ENCODE measurements around the gene ADAMTSL5. TPM values are rescaled to one million over a fixed set of nuclear protein-coding genes. Genes with fewer than 3 reads are reported as not detected.

The ADAMTSL5 gene
- total RNA-seq, 1 experiment from 2014 or later, result 11.1 TPM

GRCh38 chr19:1457031-1457739 is 55.6 kb downstream of the ADAMTSL5 start:
- POLR2A ChIA-PET, result interaction anchor here (0.7 to 1.0 kb wide), 2 partner anchors 8 to 11 kb away, joined by 3 to 4 read pairs; no protein-coding TSS in a partner anchor
- no peak overlapping the region for H3K4me3 Mint-ChIP-seq (ENCODE audit: unreplicated experiment)
- BruUV-seq (replicated peaks), result no TSS peak
- H3K27ac Mint-ChIP-seq (ENCODE audit: low read depth, unreplicated experiment), result no peak overlapping the region
- H3K27me3 Mint-ChIP-seq (ENCODE audit: insufficient read depth, unreplicated experiment), result no peaks in the 10 kb centered on the region
- DNase-seq (ENCODE audit: unreplicated experiment), result no peak
- CTCF ChIA-PET, result interaction anchor here (0.5 to 2.2 kb wide), 2 partner anchors 21 kb away, joined by 3 to 8 read pairs; no protein-coding TSS in a partner anchor
- no peaks in the 10 kb centered on the region for H3K9me3 Mint-ChIP-seq (ENCODE audit: unreplicated experiment)
- peaks cover 11% of the 10 kb centered on the region for H3K36me3 Mint-ChIP-seq (ENCODE audit: insufficient read depth, unreplicated experiment)
- H3K4me1 Mint-ChIP-seq (ENCODE audit: insufficient read depth, unreplicated experiment), result no peaks in the 10 kb centered on the region
- TF ChIP-seq CTCF (IDR thresholded peaks at IDR 0.05; ENCODE audit: unreplicated experiment), result no peak
- intact Hi-C loops (cut with micrococcal nuclease), result no loop called here

DNA sequence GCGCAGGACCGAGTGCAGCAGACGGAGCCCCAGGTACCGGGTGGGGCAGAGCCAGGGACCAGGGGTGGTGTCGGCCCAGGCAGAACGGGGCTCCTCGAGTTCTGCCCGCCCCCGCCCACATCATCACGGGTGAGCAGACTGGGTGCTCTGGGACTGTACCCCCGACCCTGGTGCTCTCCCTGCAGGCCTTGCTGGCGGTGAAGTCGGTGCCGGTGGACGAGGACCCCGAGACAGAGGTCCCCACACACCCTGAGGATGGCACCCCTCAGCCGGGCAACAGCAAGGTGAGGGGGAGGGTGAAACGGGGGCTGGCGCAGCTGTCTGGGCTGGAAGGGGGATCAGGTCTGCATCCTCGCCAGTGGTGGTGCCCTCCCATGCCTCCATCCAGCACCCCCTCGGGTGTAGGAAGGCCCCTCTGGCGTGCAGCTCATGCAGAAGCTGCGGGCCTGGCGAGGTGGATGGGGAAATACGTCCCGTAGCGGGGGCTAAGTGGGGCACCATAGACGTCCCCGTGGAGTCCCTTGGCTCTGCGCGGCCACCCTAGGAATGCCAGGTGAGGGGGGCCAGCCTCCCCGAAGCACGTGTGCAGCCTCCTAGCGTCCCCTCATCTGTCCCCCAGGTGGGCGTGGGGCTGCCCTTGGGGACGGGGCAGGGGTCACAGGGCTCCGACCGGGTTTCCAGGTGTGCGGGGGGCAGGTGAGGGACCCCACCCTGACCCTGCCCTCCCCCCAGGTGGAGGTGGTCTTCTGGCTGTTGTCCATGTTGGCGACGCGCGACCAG is 56.5 kb downstream of the ADAMTSL5 start:
- H3K27ac Mint-ChIP-seq (ENCODE audit: low read depth, unreplicated experiment), result no peak overlapping the region
- peaks cover 11% of the 10 kb centered on the region for H3K36me3 Mint-ChIP-seq (ENCODE audit: insufficient read depth, unreplicated experiment)
- H3K9me3 Mint-ChIP-seq (ENCODE audit: unreplicated experiment), result no peaks in the 10 kb centered on the region
- TF ChIP-seq CTCF (IDR thresholded peaks at IDR 0.05; ENCODE audit: unreplicated experiment), result no peak
- no peak for DNase-seq (ENCODE audit: unreplicated experiment)
- POLR2A ChIA-PET, result interaction anchor here (0.7 to 1.3 kb wide), 2 partner anchors 16 to 19 kb away, joined by 3 read pairs; no protein-coding TSS in a partner anchor
- no peak overlapping the region for H3K4me3 Mint-ChIP-seq (ENCODE audit: unreplicated experiment)
- no TSS peak for BruUV-seq (replicated peaks)
- intact Hi-C loops (cut with micrococcal nuclease), result no loop called here
- no peaks in the 10 kb centered on the region for H3K4me1 Mint-ChIP-seq (ENCODE audit: insufficient read depth, unreplicated experiment)
- H3K27me3 Mint-ChIP-seq (ENCODE audit: insufficient read depth, unreplicated experiment), result peaks cover 2% of the 10 kb centered on the region
- CTCF ChIA-PET, result interaction anchor here (0.6 to 1.0 kb wide), 2 partner anchors 17 to 167 kb away, joined by 3 to 4 read pairs; no protein-coding TSS in a partner anchor

DNA sequence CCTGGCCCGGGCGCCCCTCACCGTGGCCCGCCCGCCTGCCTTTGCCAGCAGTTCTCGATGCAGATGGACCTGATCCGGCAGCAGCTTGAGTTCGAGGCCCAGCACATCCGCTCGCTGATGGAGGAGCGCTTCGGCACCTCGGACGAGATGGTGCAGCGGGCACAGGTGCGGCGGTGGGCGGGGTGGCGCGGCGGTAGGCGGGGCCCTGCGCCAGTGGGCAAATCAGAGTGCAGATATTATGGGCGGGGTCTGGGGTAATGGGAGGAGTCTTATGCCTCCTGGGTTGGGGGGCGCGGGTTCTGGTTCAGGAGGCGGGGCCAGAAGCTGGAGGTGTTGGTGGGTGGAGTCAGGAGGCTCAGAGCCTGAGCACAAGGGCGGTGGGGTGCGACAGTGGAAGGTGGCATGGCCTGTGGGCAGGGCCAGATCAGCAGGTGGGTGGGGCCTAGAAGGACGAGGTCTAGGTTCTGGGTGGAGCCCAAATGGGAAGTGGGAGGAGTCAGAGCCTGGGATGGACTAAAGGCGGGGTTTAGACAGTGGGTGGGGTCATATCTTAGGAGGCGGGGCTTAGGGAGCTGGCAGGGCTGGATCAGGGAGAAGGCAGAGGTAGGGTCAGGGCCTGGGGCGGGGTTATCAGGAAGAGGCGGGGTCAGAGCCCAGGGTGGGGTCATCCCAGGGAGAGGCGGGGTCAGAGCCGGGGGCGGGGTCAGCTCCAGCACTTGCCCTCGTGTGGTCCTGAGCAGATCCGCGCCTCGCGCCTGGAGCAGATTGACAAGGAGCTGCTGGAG is 57.3 kb downstream of the ADAMTSL5 start:
- POLR2A ChIA-PET, result interaction anchor here (0.7 to 1.3 kb wide), 2 partner anchors 17 to 19 kb away, joined by 3 read pairs; no protein-coding TSS in a partner anchor
- intact Hi-C loops (cut with micrococcal nuclease), result no loop called here
- CTCF ChIA-PET, result interaction anchor here (0.6 to 1.0 kb wide), 3 partner anchors 16 to 217 kb away, joined by 3 to 4 read pairs (median 3); no protein-coding TSS in a partner anchor
- H3K27me3 Mint-ChIP-seq (ENCODE audit: insufficient read depth, unreplicated experiment), result peaks cover 10% of the 10 kb centered on the region
- no TSS peak for BruUV-seq (replicated peaks)
- DNase-seq (ENCODE audit: unreplicated experiment), result peak; percentile 94
- no peak overlapping the region for H3K27ac Mint-ChIP-seq (ENCODE audit: low read depth, unreplicated experiment)
- no peaks in the 10 kb centered on the region for H3K9me3 Mint-ChIP-seq (ENCODE audit: unreplicated experiment)
- no peaks in the 10 kb centered on the region for H3K4me1 Mint-ChIP-seq (ENCODE audit: insufficient read depth, unreplicated experiment)
- TF ChIP-seq CTCF (IDR thresholded peaks at IDR 0.05; ENCODE audit: unreplicated experiment), result no peak
- peaks cover 17% of the 10 kb centered on the region for H3K36me3 Mint-ChIP-seq (ENCODE audit: insufficient read depth, unreplicated experiment)
- H3K4me3 Mint-ChIP-seq (ENCODE audit: unreplicated experiment), result peak overlapping the region; percentile 47

Other genes with a start within 250 kb of the ADAMTSL5 start
- 316 and 362 TPM in 2 replicates for gene CIRBP, start 243.7 kb downstream of the ADAMTSL5 start, total RNA-seq (2022)
- 71.0 and 85.2 TPM in 2 replicates for gene FAM174C, start 237.5 kb downstream of the ADAMTSL5 start, total RNA-seq (2022)
- gene EFNA2, start 227.1 kb downstream of the ADAMTSL5 start, total RNA-seq (2022), result not detected in 2 replicates
- 135 and 137 TPM in 2 replicates for gene NDUFS7, start 129.1 kb downstream of the ADAMTSL5 start, total RNA-seq (2022)
- 3.2 and 7.0 TPM in 2 replicates for gene GAMT, start 111.5 kb downstream of the ADAMTSL5 start, total RNA-seq (2022)
- gene DAZAP1, start 105.4 kb downstream of the ADAMTSL5 start, total RNA-seq (2022), result 219 and 246 TPM in 2 replicates
- gene RPS15, start 74.6 kb downstream of the ADAMTSL5 start, total RNA-seq (2022), result 1,168 and 1,243 TPM in 2 replicates
- gene APC2, start 62.9 kb downstream of the ADAMTSL5 start, total RNA-seq (2022), result 0.15 and 0.23 TPM in 2 replicates
- 36.3 and 40.5 TPM in 2 replicates for gene C19orf25, start 33.8 kb downstream of the ADAMTSL5 start, total RNA-seq (2022)
- 3.4 and 3.7 TPM in 2 replicates for gene PCSK4, start 22.7 kb downstream of the ADAMTSL5 start, total RNA-seq (2022)
- 3.8 TPM in 2 replicates for gene REEP6, start 21.8 kb downstream of the ADAMTSL5 start, total RNA-seq (2022)
- 0.21 and 0.22 TPM in 2 replicates for gene PLK5, start 11.1 kb upstream of the ADAMTSL5 start, total RNA-seq (2022)
- 18.7 and 20.0 TPM in 2 replicates for gene MEX3D, start 55.3 kb upstream of the ADAMTSL5 start, total RNA-seq (2022)
- gene MBD3, start 79.8 kb upstream of the ADAMTSL5 start, total RNA-seq (2022), result 103 and 114 TPM in 2 replicates
- gene UQCR11, start 92.4 kb upstream of the ADAMTSL5 start, total RNA-seq (2022), result 211 and 256 TPM in 2 replicates
- 79.7 and 100 TPM in 2 replicates for gene TCF3, start 139.6 kb upstream of the ADAMTSL5 start, total RNA-seq (2022)
- gene ONECUT3, start 240.5 kb upstream of the ADAMTSL5 start, total RNA-seq (2022), result 0.02 TPM in 1 of 2 replicates, not detected in the other

Data from MCF 10A (cell line).